Cardiac septum (tissue), 1 donor: ENCODE measurements around the gene PRDM15. TPM values are rescaled to one million over a fixed set of nuclear protein-coding genes. Genes with fewer than 3 reads are reported as not detected.

ENCODE experiments used
- DNase-seq: peaks from one replicate; pipeline ENCODE4 v3.0.0-alpha.2; 2020; ENCODE audit warnings: low spot score
- intact Hi-C: fragments of 100-400 bp; cut with DNase I; formaldehyde crosslinking; loops from one replicate; pipeline ENCODE4 v1.14.0; 2022
- total RNA-seq: library from RNA; stranded (reverse); fragmentation: NEBNext Ultra II Directional; extraction: Animal tissue kit (Norgen Biotek cat#: 25700); gene quantifications from one replicate; pipeline ENCODE4 v1.2.1, GENCODE V29; 2021
- donor health status: DM: no; HTN: no; CAD: no.

Gene PRDM15
- total RNA-seq, 1 donor from 2014 or later: 3.5 TPM

DNA sequence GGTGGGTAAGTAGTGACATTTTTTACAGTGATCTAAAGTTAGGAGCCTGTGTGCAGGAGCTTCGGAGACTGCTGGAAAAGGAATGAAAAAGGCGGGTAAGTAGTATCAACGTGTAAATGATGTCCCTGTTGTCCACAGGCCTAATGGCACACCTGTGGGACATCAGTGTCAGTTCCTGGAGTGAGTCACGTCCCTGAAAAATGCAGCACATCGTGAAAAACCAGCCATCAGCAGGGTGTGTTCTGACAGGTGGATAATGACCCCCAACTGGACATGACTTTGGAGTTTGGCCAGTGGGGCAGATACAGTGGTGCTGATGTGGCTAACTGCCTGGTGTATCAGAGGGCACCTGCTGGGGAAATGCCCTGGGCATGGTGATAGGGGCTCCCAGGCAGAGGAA, 12.0 kb upstream of the PRDM15 start:
- intact Hi-C loops: no loop called here
- no peak for DNase-seq

GRCh38 chr21:41890355-41890754, 11.2 kb upstream of the PRDM15 start:
- no peak for DNase-seq
- intact Hi-C loops: no loop called here

- DNase-seq: no peak
- intact Hi-C loops: no loop called here
Observed at GRCh38 chr21:41888749-41889376, 9.7 kb upstream of the PRDM15 start.

- intact Hi-C loops: no loop called here
- DNase-seq: no peak
Observed at GRCh38 chr21:41887667-41888066, 8.5 kb upstream of the PRDM15 start.

DNA sequence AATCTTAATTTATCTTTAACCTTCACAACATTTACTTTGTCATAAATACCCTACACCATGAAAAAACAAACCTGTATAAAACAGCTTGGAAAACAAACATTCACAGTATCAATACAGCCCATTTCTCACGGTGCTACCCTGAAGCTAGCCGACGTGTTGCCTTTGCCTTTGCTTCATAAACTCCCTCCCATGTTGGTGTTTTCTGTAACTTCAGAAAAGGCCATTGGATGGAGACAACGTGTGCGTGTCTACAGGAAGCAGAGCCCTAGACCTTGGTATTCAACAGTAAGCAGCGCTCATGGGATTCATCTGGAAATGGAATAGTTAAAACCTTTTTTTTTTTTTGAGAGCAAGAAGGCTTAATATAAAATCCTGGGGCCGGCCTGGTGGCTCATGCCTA, 7.2 kb upstream of the PRDM15 start:
- intact Hi-C loops: no loop called here
- no peak for DNase-seq

DNA sequence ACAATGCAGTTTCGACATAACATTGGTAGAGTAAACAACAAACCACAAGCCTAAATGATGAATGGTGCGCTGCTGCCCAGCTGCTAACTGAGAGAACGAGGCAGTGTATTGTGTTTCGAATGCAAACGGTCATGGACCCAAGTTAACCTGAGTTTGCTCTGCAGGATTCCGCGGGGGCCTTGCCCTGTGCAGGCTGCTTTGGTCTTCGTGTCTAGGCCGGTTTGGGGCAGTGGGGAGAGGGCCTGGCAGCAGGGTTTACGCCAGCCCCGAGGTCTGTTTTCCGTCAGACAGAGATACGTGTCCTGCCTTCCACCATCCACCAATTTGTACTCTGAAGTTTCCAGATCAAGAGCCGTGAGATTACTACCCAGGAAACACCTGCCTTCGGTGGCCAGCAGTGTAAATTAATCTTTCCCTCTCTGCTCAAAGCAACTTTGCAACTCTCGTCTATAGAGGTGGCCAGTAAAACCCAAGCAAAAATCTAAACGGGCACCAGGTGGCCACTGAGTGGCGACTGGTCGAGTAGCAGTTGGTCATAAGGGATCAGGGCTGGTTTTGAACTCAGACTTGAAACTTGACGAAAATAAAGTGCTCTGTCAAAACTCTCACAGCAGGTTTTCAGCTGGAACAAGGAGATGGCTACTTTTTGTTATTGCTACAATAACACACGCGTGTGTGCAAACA, 6.3 kb upstream of the PRDM15 start:
- DNase-seq: no peak
- intact Hi-C loops: no loop called here

DNA sequence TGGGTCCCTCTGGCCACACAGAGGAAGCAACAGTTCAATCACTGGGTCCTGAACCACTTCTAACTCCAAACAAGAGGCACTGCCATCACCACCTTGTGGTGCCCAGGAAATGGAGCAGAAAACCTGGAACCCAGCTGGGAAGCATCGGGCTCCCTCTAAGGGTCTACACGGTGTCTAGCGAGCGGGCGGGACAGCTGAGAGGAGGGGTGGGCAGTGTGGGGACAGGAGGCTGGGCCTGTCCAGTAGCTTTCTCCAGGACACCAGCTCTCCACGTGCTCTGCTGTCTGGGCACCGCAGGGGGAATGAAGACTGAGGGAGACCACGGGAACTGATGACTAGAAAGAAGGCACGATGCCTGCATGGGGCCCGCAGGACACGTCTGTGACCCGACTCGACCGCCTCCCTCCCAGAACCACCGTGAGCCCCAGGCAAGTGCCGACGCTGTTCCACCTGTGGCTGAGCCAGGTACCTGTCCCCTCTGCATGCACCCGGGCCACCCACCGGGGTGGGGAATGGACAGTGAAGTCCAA, 5.4 kb upstream of the PRDM15 start:
- DNase-seq: no peak
- intact Hi-C loops: loop anchor here (5.0 kb wide), 1 partner anchor 123 kb away; no protein-coding TSS in a partner anchor

GRCh38 chr21:41883582-41883981, 4.4 kb upstream of the PRDM15 start:
- no peak for DNase-seq
- intact Hi-C loops: loop anchor here (5.0 kb wide), 1 partner anchor 124 kb away; no protein-coding TSS in a partner anchor

GRCh38 chr21:41881051-41881450, 1.9 kb upstream of the PRDM15 start:
- no peak for DNase-seq
- intact Hi-C loops: loop anchor here (5.0 kb wide), 1 partner anchor 126 kb away; no protein-coding TSS in a partner anchor

GRCh38 chr21:41880153-41880552, 1.0 kb upstream of the PRDM15 start:
- DNase-seq: no peak
- intact Hi-C loops: loop anchor here (5.0 kb wide), 1 partner anchor 127 kb away; no protein-coding TSS in a partner anchor

DNA sequence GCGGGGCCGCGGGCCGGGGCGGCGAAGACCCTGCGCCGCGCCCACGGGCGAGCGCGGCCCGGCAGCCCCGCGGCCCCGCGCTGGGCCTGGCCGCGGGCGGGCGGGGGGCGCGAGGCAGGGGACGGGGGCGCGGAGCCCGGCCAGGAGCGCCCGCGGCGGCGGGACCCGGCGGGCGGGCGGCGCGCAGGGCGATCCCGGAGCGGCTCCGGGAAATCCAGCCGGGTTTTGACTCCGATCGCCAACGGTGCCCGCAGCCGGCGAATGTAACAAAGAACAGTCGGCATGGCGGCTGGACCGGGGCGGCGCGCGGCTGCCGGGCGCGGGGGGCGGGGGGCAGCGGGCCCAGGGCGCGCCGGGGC, 334 bp downstream of the PRDM15 start:
- intact Hi-C loops: no loop called here
- peak; percentile 89 for DNase-seq

DNA sequence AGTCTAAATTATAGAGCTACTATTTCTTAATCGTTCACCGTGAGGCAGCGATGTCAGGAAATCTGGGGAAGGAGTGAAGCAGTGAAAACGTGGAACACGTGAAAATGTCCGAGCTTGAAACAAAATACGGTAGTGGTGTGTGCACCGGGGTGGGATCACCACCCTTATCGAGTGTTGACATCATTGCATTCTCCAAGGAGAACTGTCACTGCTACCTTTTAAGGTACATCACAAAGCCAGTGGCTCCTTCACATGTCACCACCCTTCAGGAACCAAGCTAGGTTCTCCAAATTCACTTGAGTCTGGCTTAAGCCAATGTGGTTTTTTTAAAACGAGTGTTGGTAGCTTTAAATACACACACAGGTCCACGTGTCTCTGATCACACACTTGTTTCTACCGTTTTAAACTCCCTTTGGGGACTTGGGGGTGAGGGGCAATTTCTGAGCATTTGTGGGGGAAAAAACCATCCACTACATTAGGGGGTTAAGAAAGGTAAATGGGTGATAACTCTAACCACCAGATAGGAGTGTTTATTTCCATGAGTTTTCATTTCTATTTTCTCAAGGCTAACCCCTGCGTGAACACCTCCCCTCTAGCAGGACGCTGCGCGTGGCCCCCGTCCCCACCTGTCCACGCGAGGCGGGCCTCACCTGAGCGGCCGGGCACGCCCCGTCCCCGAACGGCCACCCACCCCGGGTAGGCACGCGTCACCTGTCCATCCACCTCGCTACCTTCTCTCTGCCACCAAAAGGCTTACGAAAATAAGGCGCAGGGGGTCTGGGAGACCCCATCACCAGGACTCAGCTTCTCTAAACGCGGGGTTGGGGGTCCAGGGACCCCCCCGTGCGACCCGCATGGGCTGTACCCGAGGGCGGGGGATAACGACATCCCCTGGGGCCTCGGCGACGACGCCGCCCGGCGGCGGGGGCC, 978 bp downstream of the PRDM15 start:
- intact Hi-C loops: no loop called here
- no peak for DNase-seq

GRCh38 chr21:41876928-41877652, 2.1 kb downstream of the PRDM15 start:
- intact Hi-C loops: no loop called here
- DNase-seq: no peak

DNA sequence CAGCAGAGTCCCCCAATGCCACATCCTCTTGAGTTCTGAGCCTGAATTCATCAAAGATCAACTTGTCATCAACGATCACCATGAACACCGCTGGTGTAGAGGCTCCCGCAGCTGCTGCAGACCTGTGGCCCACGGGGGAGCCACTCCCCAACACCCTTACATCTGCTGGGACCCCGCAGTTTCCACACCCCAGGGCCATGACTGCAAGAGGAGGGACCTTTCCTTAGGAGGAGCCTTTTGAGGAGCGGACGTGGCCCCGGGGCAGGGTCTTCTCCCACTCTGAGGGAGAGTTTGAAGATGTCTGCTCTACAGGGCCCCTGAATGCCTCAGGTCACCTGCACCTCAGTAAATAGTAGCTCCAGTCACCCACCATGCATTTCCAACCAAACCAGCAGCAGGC, 2.7 kb downstream of the PRDM15 start:
- no peak for DNase-seq
- intact Hi-C loops: no loop called here

GRCh38 chr21:41875086-41875485, 4.1 kb downstream of the PRDM15 start:
- intact Hi-C loops: no loop called here
- no peak for DNase-seq

DNA sequence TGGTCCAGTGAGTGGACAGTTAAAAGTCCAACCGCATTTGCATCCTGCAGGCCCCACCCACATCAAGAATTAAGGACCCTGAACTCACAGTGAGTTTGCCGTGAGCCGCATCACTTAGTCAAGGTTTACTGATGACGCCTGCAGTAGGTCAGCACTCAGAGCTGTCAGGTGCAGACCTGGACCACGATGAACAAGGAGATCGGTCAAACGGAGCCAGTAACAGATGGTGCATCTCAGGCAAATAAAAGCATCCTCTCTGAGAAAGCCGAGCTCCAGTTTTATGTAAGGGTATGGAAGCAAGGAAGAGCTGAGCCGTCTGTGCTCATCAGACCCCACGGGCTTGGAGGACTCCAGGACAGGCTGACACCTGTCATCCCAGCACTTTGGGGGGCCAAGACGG, 4.5 kb downstream of the PRDM15 start:
- no peak for DNase-seq
- intact Hi-C loops: no loop called here

GRCh38 chr21:41873426-41873825, 5.7 kb downstream of the PRDM15 start:
- intact Hi-C loops: no loop called here
- no peak for DNase-seq

DNA sequence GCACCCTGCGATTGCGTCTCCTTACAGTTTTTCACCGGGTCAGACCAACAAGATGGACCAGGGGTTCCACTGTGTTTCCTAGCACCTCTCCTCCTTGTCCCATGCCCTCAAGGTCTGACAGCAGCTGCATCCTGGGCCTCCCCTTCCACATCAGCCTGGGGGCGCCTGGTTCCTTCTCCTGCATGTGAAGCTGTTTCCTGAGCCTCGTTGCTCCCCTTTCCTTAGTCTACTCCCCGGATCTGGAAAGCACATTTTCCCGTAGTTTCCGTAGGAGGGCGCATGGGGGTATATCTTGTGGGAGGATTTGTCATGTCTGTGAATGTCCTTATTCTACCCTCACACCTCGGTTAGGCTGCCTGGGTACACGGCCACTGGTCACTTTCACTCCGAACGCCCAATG, 6.1 kb downstream of the PRDM15 start:
- no peak for DNase-seq
- intact Hi-C loops: no loop called here

DNA sequence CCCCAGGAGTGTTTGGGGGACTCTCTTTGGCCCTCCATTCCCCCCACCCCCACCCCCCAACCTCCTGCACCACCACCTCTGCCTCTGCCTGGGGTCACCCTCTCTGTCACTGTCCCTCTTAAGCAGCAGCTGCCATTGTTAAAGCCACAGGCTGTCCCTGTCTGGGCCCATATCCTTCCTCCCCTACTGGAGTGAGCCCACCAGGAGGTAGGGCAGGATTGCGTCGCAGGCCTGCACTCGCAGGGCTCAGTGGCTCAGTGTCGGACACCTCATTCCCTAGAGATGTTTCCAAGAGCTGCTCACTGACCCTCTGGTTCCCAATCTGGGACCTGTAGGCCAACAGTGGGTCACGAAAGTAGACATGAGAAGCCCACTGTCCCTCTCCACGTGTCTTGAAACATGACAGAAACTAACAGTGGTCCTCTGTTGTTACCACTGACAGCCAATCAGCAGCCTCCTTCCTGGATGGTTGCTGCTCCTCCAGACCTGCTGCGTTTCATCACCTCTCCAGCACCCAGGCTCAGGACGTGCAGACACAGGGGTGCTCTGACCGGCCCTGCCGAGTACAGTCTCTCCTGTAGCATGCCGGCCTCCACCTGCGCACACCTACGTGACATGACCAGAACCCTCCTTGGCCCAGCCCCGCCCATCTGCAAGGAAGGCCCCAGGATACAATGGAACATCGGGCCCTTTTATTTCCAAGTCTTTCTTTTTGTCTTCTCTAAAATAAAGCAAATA, 7.7 kb downstream of the PRDM15 start:
- intact Hi-C loops: no loop called here

More for the DNA sequence above, 7.7 kb downstream of the PRDM15 start:
- DNase-seq: no peak
